Liver (tissue), 3 donors: ENCODE data around the gene CADPS.

Experiments used
- CTCF ChIP-seq: fragments of 150-350 bp; IDR thresholded peaks from 2 replicates; pipeline ENCODE4 v1.5.1; 2017; ENCODE audit warnings: improper control_type of control experiment, low read depth, low read length; ENCODE audit not compliant: missing input control
- EGR1 ChIP-seq, 2 donors: IDR thresholded peaks; 2 replicates each; pipeline ENCODE4 v1.6.1; 2016 to 2018; ENCODE audit warnings: antibody characterized with exemption in 2 of 2, low read depth in 2 of 2
- FOXA1 ChIP-seq: IDR thresholded peaks from 2 replicates; pipeline ENCODE4 v1.6.1; 2016; ENCODE audit warnings: antibody characterized with exemption
- GABPA ChIP-seq, 2 donors: IDR thresholded peaks in 1 of 2; conservative IDR thresholded peaks in 1 of 2; 2 replicates each; pipeline ENCODE4 v1.6.1; 2016; ENCODE audit warnings: antibody characterized with exemption in 2 of 2, mild to moderate bottlenecking in 1 of 2, moderate library complexity in 1 of 2
- HNF4G ChIP-seq: IDR thresholded peaks from 2 replicates; pipeline ENCODE4 v1.6.1; 2016; ENCODE audit warnings: antibody characterized with exemption
- NR2F2 ChIP-seq: IDR thresholded peaks from 2 replicates; pipeline ENCODE4 v1.6.1; 2016; ENCODE audit warnings: antibody characterized with exemption
- RAD21 ChIP-seq, 2 donors: IDR thresholded peaks; 2 replicates each; pipeline ENCODE4 v1.6.1; 2016; ENCODE audit warnings: antibody characterized with exemption in 2 of 2, mild to moderate bottlenecking in 2 of 2
- RXRA ChIP-seq, 2 donors: IDR thresholded peaks; 2 replicates each; pipeline ENCODE4 v1.6.1; 2017 to 2018; ENCODE audit warnings: antibody characterized with exemption in 2 of 2, mild to moderate bottlenecking in 1 of 2
- SP1 ChIP-seq: IDR thresholded peaks from 2 replicates; pipeline ENCODE4 v1.6.1; 2018; ENCODE audit warnings: antibody characterized with exemption, mild to moderate bottlenecking
- donor health status: healthy.
- donor health status: healthy.

- TF ChIP-seq FOXA1 (no peak), SP1 (no peak), CTCF (no peak), RAD21 (IDR thresholded peaks at IDR 0.05) (no peak), EGR1 (IDR thresholded peaks at IDR 0.05; ENCODE audit: low read depth in 2 of 2) (no peak), GABPA (IDR thresholded peaks at IDR 0.05 in 1 of 2, conservative IDR thresholded peaks at IDR 0.05 in 1 of 2) (no peak), NR2F2 (no peak), HNF4G (no peak), RXRA (IDR thresholded peaks at IDR 0.05) (no peak)
Measured at GRCh38 chr3:62895901-62896300, 20.7 kb upstream of the CADPS start.
